Dendritic cell treated with granulocyte-macrophage colony-stimulating factor and Interleukin-4, amounts not matched to agents 40 ng/mL and 50 ng/mL, for 4 days (primary cell): ENCODE data around the gene B3GNT9.
A peak's percentile ranks its signal among the peaks of the same experiment; 100 is the strongest.

Experiments used
- H3K27ac Mint-ChIP-seq: one replicate; pipeline ENCODE4 v1.8.0; 2022; ENCODE audit warnings: mild to moderate bottlenecking, mixed read lengths
- H3K27me3 Mint-ChIP-seq: one replicate; pipeline ENCODE4 v1.8.0; 2022; ENCODE audit warnings: mild to moderate bottlenecking, mixed read lengths
- H3K36me3 Mint-ChIP-seq: one replicate; pipeline ENCODE4 v1.8.0; 2022; ENCODE audit warnings: low read depth, mixed read lengths
- H3K4me1 Mint-ChIP-seq: one replicate; pipeline ENCODE4 v1.8.0; 2022; ENCODE audit warnings: low read depth, mixed read lengths
- H3K4me3 Mint-ChIP-seq: one replicate; pipeline ENCODE4 v1.8.0; 2022; ENCODE audit warnings: mild to moderate bottlenecking, moderate library complexity, mixed read lengths
- H3K9me3 Mint-ChIP-seq: one replicate; pipeline ENCODE4 v1.8.0; 2022; ENCODE audit warnings: mixed read lengths
- intact Hi-C: fragments of 100-400 bp; cut with micrococcal nuclease; formaldehyde crosslinking; loops from one replicate; pipeline ENCODE4 v1.15.0; 2022

The B3GNT9 gene

DNA sequence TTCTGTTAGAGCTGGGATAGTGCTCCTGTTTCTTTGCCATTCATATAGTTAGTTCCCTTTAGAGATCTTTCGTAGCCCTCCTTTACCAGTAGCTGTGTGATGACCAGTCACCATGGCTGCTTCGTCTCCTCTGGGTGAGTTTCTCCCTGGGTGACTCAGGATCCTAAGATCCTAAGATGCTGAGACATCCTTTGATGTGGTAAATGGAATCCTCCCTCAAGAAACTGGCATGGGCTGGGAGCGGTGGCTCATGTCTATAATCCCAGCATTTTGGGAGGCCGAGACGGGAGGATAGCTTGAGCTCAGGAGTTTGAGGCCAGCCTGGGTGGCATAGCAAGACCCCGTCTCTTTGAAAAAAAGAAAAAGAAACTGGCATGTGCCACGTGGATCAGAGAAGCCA is 35.2 kb downstream of the B3GNT9 start:
- Mint-ChIP-seq H3K4me3 (no peak overlapping the region), H3K27ac (peak overlapping the region; percentile 65), H3K9me3 (no peaks in the 10 kb centered on the region), H3K36me3 (peaks cover 90% of the 10 kb centered on the region), H3K4me1 (peaks cover 62% of the 10 kb centered on the region), H3K27me3 (no peaks in the 10 kb centered on the region)
- intact Hi-C loops: no loop called here

DNA sequence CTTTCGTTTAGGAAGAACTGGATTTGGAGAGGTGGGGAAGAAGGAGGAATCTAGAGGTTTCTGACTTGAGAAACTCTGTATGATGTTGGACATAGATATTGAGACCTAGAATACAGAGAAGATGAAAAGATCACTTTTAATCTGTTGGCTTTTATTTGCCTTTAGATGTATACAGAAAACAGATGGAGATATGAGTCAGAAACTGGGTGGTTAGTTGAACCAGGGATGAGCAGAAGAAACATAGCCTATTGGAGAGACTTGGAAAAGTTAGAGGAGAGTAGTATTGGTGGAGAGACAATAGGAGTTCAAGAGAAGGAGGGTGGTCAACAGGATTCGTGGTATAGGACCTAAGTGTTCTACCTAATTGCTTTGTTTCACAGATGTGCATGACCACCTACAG is 36.0 kb downstream of the B3GNT9 start:
- Mint-ChIP-seq H3K27ac (no peak overlapping the region), H3K36me3 (peaks cover 90% of the 10 kb centered on the region), H3K9me3 (no peaks in the 10 kb centered on the region), H3K4me1 (peaks cover 65% of the 10 kb centered on the region), H3K27me3 (no peaks in the 10 kb centered on the region), H3K4me3 (no peak overlapping the region)
- intact Hi-C loops: no loop called here

- Mint-ChIP-seq H3K36me3 (peaks cover 80% of the 10 kb centered on the region), H3K4me3 (no peak overlapping the region), H3K9me3 (no peaks in the 10 kb centered on the region), H3K27ac (no peak overlapping the region), H3K4me1 (peaks cover 72% of the 10 kb centered on the region), H3K27me3 (no peaks in the 10 kb centered on the region)
- intact Hi-C loops: no loop called here
Observed at GRCh38 chr16:67112591-67113399, 38.0 kb downstream of the B3GNT9 start.

GRCh38 chr16:67111951-67112444 is 38.8 kb downstream of the B3GNT9 start:
- Mint-ChIP-seq H3K27me3 (no peaks in the 10 kb centered on the region), H3K27ac (peak overlapping the region; percentile 92), H3K4me3 (no peak overlapping the region), H3K36me3 (peaks cover 73% of the 10 kb centered on the region), H3K9me3 (no peaks in the 10 kb centered on the region), H3K4me1 (peaks cover 72% of the 10 kb centered on the region)
- intact Hi-C loops: no loop called here

GRCh38 chr16:67109407-67110135 is 41.2 kb downstream of the B3GNT9 start, which contains the start of gene PHAF1:
TSS of gene PHAF1 (plus strand) at chr16:67109941. CDS start at chr16:67110176, 235 bp downstream.
- H3K9me3 Mint-ChIP-seq: no peaks in the 10 kb centered on the region
- H3K27me3 Mint-ChIP-seq: no peaks in the 10 kb centered on the region
- intact Hi-C loops: loop anchor here (5.0 to 10.0 kb wide), 2 partner anchors 45 to 82 kb away; partner anchors contain the start of genes B3GNT9, CBFB, FBXL8 and TRADD
- H3K27ac Mint-ChIP-seq: peak within 1 kb of the TSS; percentile 92
- peak within 1 kb of the TSS; percentile 99 for H3K4me3 Mint-ChIP-seq
- peaks cover 69% of the 10 kb centered on the region for H3K4me1 Mint-ChIP-seq
- H3K36me3 Mint-ChIP-seq: peaks cover 51% of the 10 kb centered on the region

DNA sequence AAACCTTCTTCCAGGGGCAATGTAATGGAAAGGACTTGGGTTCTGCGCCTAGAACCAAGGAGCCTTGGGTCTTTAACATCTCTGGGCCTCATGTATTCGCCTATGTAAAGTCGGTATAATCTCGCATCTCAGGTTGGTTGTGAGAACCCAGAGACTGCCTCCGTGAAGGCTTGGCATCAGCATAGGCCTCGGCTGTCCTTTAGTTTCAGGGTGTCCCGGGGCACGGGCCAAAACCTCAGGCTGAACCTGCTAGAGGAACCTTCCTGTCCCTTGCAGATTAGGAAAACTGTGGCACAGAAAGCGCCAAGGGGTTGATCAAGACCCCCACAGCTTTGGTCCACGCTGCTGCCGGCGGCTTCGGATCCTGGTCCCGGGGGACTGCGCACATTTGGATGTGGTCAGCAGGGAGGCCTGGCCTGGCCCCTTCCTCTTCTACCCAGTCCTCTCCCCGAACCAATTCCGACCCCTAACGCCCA is 41.8 kb downstream of the B3GNT9 start:
- H3K27me3 Mint-ChIP-seq: no peaks in the 10 kb centered on the region
- H3K4me1 Mint-ChIP-seq: peaks cover 69% of the 10 kb centered on the region
- H3K36me3 Mint-ChIP-seq: peaks cover 45% of the 10 kb centered on the region
- H3K4me3 Mint-ChIP-seq: peak overlapping the region; percentile 99
- H3K9me3 Mint-ChIP-seq: no peaks in the 10 kb centered on the region
- peak overlapping the region; percentile 92 for H3K27ac Mint-ChIP-seq
- intact Hi-C loops: loop anchor here (5.0 to 10.0 kb wide), 2 partner anchors 46 to 82 kb away; partner anchors contain the start of genes B3GNT9, CBFB, FBXL8 and TRADD

- Mint-ChIP-seq H3K27me3 (no peaks in the 10 kb centered on the region), H3K4me3 (no peak overlapping the region), H3K36me3 (peaks cover 41% of the 10 kb centered on the region), H3K9me3 (no peaks in the 10 kb centered on the region), H3K27ac (no peak overlapping the region), H3K4me1 (peaks cover 67% of the 10 kb centered on the region)
- intact Hi-C loops: loop anchor here (5.0 to 10.0 kb wide), 2 partner anchors 46 to 81 kb away; partner anchors contain the start of genes B3GNT9, CBFB, FBXL8 and TRADD
Observed at GRCh38 chr16:67108489-67108888, 42.3 kb downstream of the B3GNT9 start.

DNA sequence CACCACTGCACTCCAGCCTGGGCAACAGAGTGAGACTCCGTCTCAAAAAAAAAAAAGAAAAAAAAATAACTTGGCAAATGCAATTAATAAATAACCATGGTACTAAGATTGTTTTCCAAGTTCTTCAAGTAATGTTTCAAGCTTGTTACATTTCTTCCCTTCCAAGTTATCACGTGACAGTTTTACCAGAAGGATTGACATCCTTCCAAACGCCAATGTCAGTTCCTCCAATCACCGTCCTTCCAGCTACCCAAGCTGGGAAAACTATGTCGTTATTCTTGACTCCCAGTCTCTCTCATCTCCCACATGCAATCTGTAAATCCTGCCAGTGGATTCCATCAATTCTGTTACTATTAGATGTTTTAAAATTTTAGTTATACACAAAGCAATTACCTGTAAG is 44.9 kb downstream of the B3GNT9 start:
- no peak overlapping the region for H3K4me3 Mint-ChIP-seq
- intact Hi-C loops: loop anchor here (5.0 to 10.0 kb wide), 2 partner anchors 49 to 79 kb away; partner anchors contain the start of genes B3GNT9, CBFB, FBXL8 and TRADD
- H3K9me3 Mint-ChIP-seq: no peaks in the 10 kb centered on the region
- H3K27me3 Mint-ChIP-seq: no peaks in the 10 kb centered on the region
- H3K4me1 Mint-ChIP-seq: peaks cover 43% of the 10 kb centered on the region
- peak overlapping the region; percentile 73 for H3K27ac Mint-ChIP-seq
- peaks cover 26% of the 10 kb centered on the region for H3K36me3 Mint-ChIP-seq

- Mint-ChIP-seq H3K4me1 (peaks cover 37% of the 10 kb centered on the region), H3K4me3 (peak overlapping the region; percentile 20), H3K27ac (peak overlapping the region; percentile 73), H3K36me3 (peaks cover 19% of the 10 kb centered on the region), H3K27me3 (no peaks in the 10 kb centered on the region), H3K9me3 (no peaks in the 10 kb centered on the region)
- intact Hi-C loops: loop anchor here (5.0 to 10.0 kb wide), 2 partner anchors 50 to 78 kb away; partner anchors contain the start of genes B3GNT9, CBFB, FBXL8 and TRADD
Observed at GRCh38 chr16:67105246-67105645, 45.6 kb downstream of the B3GNT9 start.

DNA sequence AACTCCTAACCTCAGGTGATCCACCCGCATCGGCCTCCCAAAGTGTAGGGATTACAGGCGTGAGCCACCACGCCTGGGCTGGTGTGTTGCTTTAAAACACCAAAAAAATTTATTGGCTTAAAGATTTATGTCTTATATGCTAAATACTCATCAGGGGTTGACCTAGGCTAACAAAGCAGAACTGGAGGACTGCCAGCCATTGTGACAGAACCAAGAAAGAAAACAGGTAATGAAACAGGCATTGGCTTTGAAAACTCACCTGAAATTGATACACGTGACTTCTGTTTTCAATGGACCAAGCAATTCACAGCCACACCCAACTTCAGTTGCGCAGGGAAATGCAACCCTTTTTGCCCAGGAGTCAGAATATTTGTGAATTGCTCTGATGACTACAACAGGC is 46.0 kb downstream of the B3GNT9 start:
- peaks cover 15% of the 10 kb centered on the region for H3K36me3 Mint-ChIP-seq
- intact Hi-C loops: loop anchor here (5.0 to 10.0 kb wide), 2 partner anchors 50 to 78 kb away; partner anchors contain the start of genes B3GNT9, CBFB, FBXL8 and TRADD
- H3K27ac Mint-ChIP-seq: peak overlapping the region; percentile 73
- no peak overlapping the region for H3K4me3 Mint-ChIP-seq
- no peaks in the 10 kb centered on the region for H3K9me3 Mint-ChIP-seq
- H3K27me3 Mint-ChIP-seq: no peaks in the 10 kb centered on the region
- H3K4me1 Mint-ChIP-seq: peaks cover 37% of the 10 kb centered on the region

- H3K4me3 Mint-ChIP-seq: no peak overlapping the region
- peaks cover 31% of the 10 kb centered on the region for H3K4me1 Mint-ChIP-seq
- H3K9me3 Mint-ChIP-seq: no peaks in the 10 kb centered on the region
- peak overlapping the region; percentile 60 for H3K27ac Mint-ChIP-seq
- intact Hi-C loops: loop anchor here (10.0 kb wide), 1 partner anchor 51 kb away; the partner anchor contains the start of genes B3GNT9, FBXL8 and TRADD
- peaks cover 18% of the 10 kb centered on the region for H3K36me3 Mint-ChIP-seq
- H3K27me3 Mint-ChIP-seq: no peaks in the 10 kb centered on the region
Observed at GRCh38 chr16:67104061-67104460, 46.7 kb downstream of the B3GNT9 start.

GRCh38 chr16:67101311-67102082 is 49.3 kb downstream of the B3GNT9 start:
- Mint-ChIP-seq H3K4me3 (no peak overlapping the region), H3K27ac (no peak overlapping the region)

More at GRCh38 chr16:67101311-67102082, 49.3 kb downstream of the B3GNT9 start:
- H3K36me3 Mint-ChIP-seq: peaks cover 37% of the 10 kb centered on the region
- intact Hi-C loops: loop anchor here (10.0 kb wide), 1 partner anchor 53 kb away; the partner anchor contains the start of genes B3GNT9, FBXL8 and TRADD
- no peaks in the 10 kb centered on the region for H3K27me3 Mint-ChIP-seq
- H3K9me3 Mint-ChIP-seq: no peaks in the 10 kb centered on the region
- peaks cover 29% of the 10 kb centered on the region for H3K4me1 Mint-ChIP-seq
